Activated naive CD4-positive, alpha-beta T cell treated with anti-CD3 and anti-CD28 coated beads, Interleukin-2, amount 50 U/mL, for 72 hours (primary cell): ENCODE measurements around the gene FERD3L. TPM values are rescaled to one million over a fixed set of nuclear protein-coding genes. Genes with fewer than 3 reads are reported as not detected.
"Not testable (repeated sequence)": the region's sequence is repeated elsewhere in the genome, so short reads cannot be mapped to it uniquely, and the experiment has no call there.

Experiments used
- ATAC-seq, 2 donors: fragments of 150-1000 bp; cut with Tn5 transposase; 2 replicates each; pipeline ENCODE4 v1.10.0; 2021; ENCODE audit warnings: mild to moderate bottlenecking in 2 of 2, moderate library complexity in 2 of 2
- DNase-seq, 2 donors: peaks; one replicate each; pipeline ENCODE4 v3.0.0; 2021 to 2022; ENCODE audit warnings: low spot score in 2 of 2
- H3K27ac Mint-ChIP-seq, 2 donors: one replicate each; pipeline ENCODE4 v1.8.0; 2022; ENCODE audit warnings: mild to moderate bottlenecking in 2 of 2, mixed read lengths in 2 of 2
- H3K36me3 Mint-ChIP-seq, 2 donors: one replicate each; pipeline ENCODE4 v1.8.0; 2022; ENCODE audit warnings: mixed read lengths in 2 of 2
- H3K9me3 Mint-ChIP-seq, 2 donors: one replicate each; pipeline ENCODE4 v1.8.0; 2022; ENCODE audit warnings: mixed read lengths in 2 of 2
- total RNA-seq, 2 donors: library from RNA; stranded (reverse); gene quantifications; one replicate each; pipeline ENCODE4 v1.2.3, GENCODE V29; 2022

The FERD3L gene
- total RNA-seq, result not detected

- DNase-seq, result no peak
- no peak for ATAC-seq
- H3K9me3 Mint-ChIP-seq, result peaks cover 6 to 7% of the 10 kb centered on the region in 2 donors
- H3K27ac Mint-ChIP-seq, result no peak within 1 kb of the TSS
- H3K36me3 Mint-ChIP-seq, result peaks cover 15 to 16% of the 10 kb centered on the region in 2 donors
Measured at GRCh38 chr7:19144661-19145433, at the start of gene FERD3L. FERD3L (minus strand) TSS chr7:19145421; CDS start chr7:19145362, 59 bp downstream.

- Mint-ChIP-seq H3K36me3 (peaks cover 6 to 11% of the 10 kb centered on the region in 2 donors), H3K9me3 (peaks cover 5 to 13% of the 10 kb centered on the region in 2 donors)
- not testable (repeated sequence) for ATAC-seq, DNase-seq, H3K27ac Mint-ChIP-seq
Measured at GRCh38 chr7:19194417-19194816, 49.2 kb upstream of the FERD3L start.

GRCh38 chr7:19181634-19182033 lies 36.4 kb upstream of the FERD3L start:
- peaks cover 21 to 24% of the 10 kb centered on the region in 2 donors for H3K9me3 Mint-ChIP-seq
- DNase-seq (no peak), ATAC-seq (no peak)
- peaks cover 0 to 14% of the 10 kb centered on the region in 2 donors for H3K36me3 Mint-ChIP-seq
- H3K27ac Mint-ChIP-seq, result no peak overlapping the region

- ATAC-seq (no peak), DNase-seq (no peak)
- Mint-ChIP-seq H3K9me3 (peaks cover 12% of the 10 kb centered on the region in 2 donors), H3K27ac (no peak overlapping the region), H3K36me3 (peaks cover 0 to 12% of the 10 kb centered on the region in 2 donors)
Measured at GRCh38 chr7:19178595-19178994, 33.4 kb upstream of the FERD3L start.

- DNase-seq, result no peak
- Mint-ChIP-seq H3K27ac (no peak overlapping the region), H3K36me3 (peaks cover 0 to 4% of the 10 kb centered on the region in 2 donors), H3K9me3 (peaks cover 1 to 6% of the 10 kb centered on the region in 2 donors)
- ATAC-seq, result no peak
Measured at GRCh38 chr7:19177269-19177668, 32.0 kb upstream of the FERD3L start.

- ATAC-seq (no peak), DNase-seq (no peak)
- Mint-ChIP-seq H3K36me3 (no peaks in the 10 kb centered on the region), H3K9me3 (peaks cover 0 to 5% of the 10 kb centered on the region in 2 donors), H3K27ac (no peak overlapping the region)
Measured at GRCh38 chr7:19175241-19175640, 30.0 kb upstream of the FERD3L start.

GRCh38 chr7:19161671-19162070 lies 16.4 kb upstream of the FERD3L start:
- DNase-seq, result no peak
- H3K27ac Mint-ChIP-seq, result no peak overlapping the region
- H3K9me3 Mint-ChIP-seq, result peaks cover 9 to 12% of the 10 kb centered on the region in 2 donors
- no peak for ATAC-seq
- H3K36me3 Mint-ChIP-seq, result no peaks in the 10 kb centered on the region

GRCh38 chr7:19146699-19147098 lies 1.5 kb upstream of the FERD3L start:
- DNase-seq (no peak), ATAC-seq (no peak)
- H3K36me3 Mint-ChIP-seq, result peaks cover 15 to 16% of the 10 kb centered on the region in 2 donors
- no peak overlapping the region for H3K27ac Mint-ChIP-seq
- peaks cover 6 to 10% of the 10 kb centered on the region in 2 donors for H3K9me3 Mint-ChIP-seq

- peaks cover 6 to 7% of the 10 kb centered on the region in 2 donors for H3K9me3 Mint-ChIP-seq
- no peak for ATAC-seq
Measured at GRCh38 chr7:19145434-19146115, 354 bp upstream of the FERD3L start.

GRCh38 chr7:19143881-19144574 lies 1.2 kb downstream of the FERD3L start:
- ATAC-seq (no peak), DNase-seq (no peak)
- Mint-ChIP-seq H3K27ac (no peak overlapping the region), H3K36me3 (peaks cover 15 to 16% of the 10 kb centered on the region in 2 donors), H3K9me3 (peaks cover 6 to 7% of the 10 kb centered on the region in 2 donors)

More at GRCh38 chr7:19145434-19146115, 354 bp upstream of the FERD3L start:
- no peak for DNase-seq
- Mint-ChIP-seq H3K36me3 (peaks cover 15 to 16% of the 10 kb centered on the region in 2 donors), H3K27ac (no peak overlapping the region)

GRCh38 chr7:19139706-19140327 lies 5.4 kb downstream of the FERD3L start:
- peaks cover 6 to 11% of the 10 kb centered on the region in 2 donors for H3K36me3 Mint-ChIP-seq
- DNase-seq (no peak), ATAC-seq (no peak)
- H3K27ac Mint-ChIP-seq, result no peak overlapping the region
- H3K9me3 Mint-ChIP-seq, result peaks cover 3 to 4% of the 10 kb centered on the region in 2 donors

GRCh38 chr7:19133886-19134285 lies 11.3 kb downstream of the FERD3L start:
- H3K36me3 Mint-ChIP-seq, result no peaks in the 10 kb centered on the region
- DNase-seq, result no peak
- ATAC-seq, result no peak
- no peak overlapping the region for H3K27ac Mint-ChIP-seq
- peaks cover 0 to 4% of the 10 kb centered on the region in 2 donors for H3K9me3 Mint-ChIP-seq

- Mint-ChIP-seq H3K9me3 (peaks cover 0 to 4% of the 10 kb centered on the region in 2 donors), H3K27ac (no peak overlapping the region), H3K36me3 (no peaks in the 10 kb centered on the region)
- DNase-seq, result no peak
- ATAC-seq, result no peak
Measured at GRCh38 chr7:19133390-19133789, 11.8 kb downstream of the FERD3L start.

GRCh38 chr7:19128856-19129255 lies 16.4 kb downstream of the FERD3L start:
- DNase-seq, result no peak
- H3K9me3 Mint-ChIP-seq, result peaks cover 5 to 6% of the 10 kb centered on the region in 2 donors
- H3K27ac Mint-ChIP-seq, result no peak overlapping the region
- H3K36me3 Mint-ChIP-seq, result no peaks in the 10 kb centered on the region
- no peak for ATAC-seq

- no peaks in the 10 kb centered on the region for H3K36me3 Mint-ChIP-seq
- no peaks in the 10 kb centered on the region for H3K9me3 Mint-ChIP-seq
- DNase-seq (no peak), ATAC-seq (no peak)
- H3K27ac Mint-ChIP-seq, result no peak overlapping the region
Measured at GRCh38 chr7:19121977-19122588, 23.1 kb downstream of the FERD3L start.

- DNase-seq (no peak), ATAC-seq (no peak)
- Mint-ChIP-seq H3K9me3 (no peaks in the 10 kb centered on the region), H3K27ac (no peak overlapping the region), H3K36me3 (no peaks in the 10 kb centered on the region)
Measured at GRCh38 chr7:19119870-19120486, 25.2 kb downstream of the FERD3L start.
